ENCODE data around the gene FAM9C.
"Not testable (repeated sequence)": the region's sequence is repeated elsewhere in the genome, so short reads cannot be mapped to it uniquely, and the experiment has no call there.

Gene FAM9C

DNA sequence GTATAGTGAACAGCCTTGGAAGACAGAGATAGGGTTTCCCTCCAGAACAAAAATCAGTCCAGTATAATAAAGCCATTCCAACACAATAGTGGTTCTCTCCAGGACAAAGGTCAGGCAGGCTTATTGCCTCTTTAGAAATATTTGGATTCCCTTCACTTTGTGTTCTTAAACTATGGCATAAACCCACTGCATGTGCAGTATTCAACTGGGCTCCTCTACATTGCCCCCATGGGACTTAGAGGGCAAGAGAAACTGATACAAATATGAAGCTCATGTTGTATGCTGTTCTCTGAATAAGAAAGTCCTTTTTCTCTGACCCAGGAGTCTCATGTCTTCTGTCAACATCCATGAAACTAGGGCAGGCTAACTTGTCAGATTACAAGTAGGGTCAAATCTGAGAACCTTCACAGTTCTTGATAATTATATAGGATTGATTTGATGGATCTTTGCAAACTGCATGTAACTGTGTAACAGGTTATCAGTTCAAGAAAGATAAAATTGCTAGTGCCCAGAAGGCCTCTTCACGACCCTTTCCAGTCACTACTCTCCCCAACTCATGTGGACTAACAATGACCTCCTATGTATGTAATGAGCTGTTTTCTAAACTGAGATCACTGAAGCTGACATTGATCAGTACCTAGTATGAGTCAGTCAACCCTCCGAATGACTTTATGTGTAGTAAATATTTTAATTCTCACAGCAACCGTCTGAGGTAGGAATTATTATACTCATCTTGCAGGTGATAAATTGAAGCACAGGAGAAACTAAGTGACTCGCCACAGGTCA lies 31.9 kb upstream of the FAM9C start:
- DNase-seq (ENCODE audit: low spot score) = no peak

DNA sequence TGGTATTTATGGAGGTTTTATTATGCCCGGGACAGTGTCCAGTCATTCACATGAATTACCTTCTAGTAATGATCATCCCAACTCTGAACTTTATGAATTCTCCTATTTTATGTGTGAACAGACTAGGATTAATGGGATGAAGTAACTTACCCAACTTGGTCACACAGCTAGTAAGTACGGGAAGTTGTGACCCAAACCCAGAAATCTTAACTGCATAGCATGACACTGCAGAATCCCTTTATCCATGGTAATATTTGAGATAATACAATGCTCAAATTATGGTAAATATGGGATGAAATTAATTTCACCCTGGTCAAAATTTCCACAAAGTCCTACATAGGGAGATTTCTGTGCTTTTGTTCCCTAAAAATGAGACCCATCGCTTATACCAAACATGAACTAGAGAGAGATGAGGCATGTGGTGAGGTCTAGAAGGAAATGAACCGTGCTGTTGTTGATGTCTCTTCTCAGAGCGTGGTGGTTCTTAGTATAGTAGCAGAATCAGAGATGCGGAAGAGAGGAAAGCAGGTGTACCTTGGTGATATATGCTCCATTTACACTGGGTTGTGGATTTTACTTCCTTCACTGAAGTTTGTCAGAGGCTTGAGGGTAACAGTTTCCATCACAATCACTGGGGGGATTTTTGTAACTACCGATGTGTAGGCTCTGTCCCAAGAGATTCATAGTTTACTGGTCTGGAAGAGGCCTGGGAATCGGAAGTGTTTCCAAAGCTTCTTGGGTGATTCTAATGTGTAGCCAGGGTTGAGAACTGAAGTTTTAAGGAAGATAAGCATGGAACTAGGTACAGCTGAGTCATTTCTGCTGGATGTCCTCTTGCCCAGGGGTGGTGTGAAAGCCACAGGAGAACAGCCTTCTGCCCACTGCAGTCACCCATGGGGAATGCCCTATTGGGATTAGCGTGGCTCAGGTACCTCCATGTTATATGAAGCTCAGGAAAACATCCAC lies 30.2 kb upstream of the FAM9C start:
- no peak for DNase-seq (ENCODE audit: low spot score)

DNA sequence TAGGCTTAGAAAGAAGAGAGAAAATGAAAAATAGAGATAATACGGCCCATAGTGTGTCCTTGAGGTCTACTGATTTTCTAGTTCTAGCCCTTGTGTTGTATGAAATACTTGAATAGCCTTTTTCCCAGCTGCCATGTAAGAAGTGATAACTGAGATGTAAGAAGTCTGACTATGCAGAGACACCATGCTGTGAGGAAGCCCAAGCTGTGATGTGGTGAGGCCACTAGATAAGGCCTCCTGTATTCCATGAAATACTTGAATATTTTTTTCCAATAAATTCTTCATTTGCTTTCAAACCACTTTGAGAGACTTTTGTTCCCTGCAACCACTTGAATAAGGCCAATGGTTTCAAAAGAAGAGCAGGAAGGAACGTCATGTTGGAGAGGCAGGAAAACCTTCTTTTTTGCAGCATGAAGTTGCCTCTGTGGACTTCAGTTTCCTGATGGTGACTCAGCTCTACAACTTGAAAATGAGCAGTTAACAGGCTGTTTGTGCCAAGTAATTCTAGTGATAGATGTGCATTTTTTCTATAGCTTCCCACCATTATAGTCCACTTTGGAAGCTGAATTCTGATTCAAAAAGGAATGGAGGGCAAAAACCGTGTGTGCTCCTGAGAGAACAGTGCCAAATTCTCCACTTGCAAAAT lies 25.5 kb upstream of the FAM9C start:
- DNase-seq (ENCODE audit: low spot score) = no peak

DNA sequence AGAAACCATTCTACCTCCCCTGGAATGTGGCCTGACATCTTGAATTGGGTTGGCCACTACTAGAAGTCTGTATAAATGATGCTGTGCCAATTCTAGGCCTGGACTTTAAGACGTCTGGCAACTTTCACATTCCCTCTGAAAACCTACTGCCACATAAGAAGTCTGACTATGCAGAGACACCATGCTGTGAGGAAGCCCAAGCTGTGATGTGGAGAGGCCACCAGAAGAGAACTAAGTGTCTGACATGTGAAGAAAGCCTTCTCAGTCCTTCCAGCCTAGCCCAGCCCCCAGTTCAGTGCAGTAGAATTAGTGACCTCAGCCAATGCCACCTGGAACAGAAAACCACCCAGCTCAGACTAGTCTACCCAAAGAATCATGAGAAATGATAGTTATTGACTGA lies 24.2 kb upstream of the FAM9C start:
- DNase-seq (ENCODE audit: low spot score) = no peak

- DNase-seq (ENCODE audit: low spot score) = no peak
Measured at GRCh38 chrX:13067773-13068172, 23.4 kb upstream of the FAM9C start.

DNA sequence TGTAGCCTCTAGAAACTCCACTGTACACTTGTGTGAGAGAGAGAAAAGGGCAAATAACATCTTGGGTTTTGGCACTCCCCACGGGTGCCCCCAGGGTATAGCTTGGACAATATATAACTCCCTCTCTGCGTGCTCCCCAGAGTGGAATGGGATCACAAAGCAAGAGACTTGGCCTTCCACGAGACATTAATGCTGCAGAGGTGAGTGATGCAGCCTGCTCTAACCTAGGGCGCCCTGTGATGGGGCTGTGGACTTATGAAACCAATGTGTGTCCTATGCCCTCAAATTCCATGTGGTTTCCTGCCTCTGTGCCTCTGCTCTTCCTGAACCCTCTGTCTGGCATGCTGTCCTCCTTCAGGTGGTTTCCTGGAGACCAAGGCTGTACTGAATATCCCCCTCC lies 22.0 kb upstream of the FAM9C start:
- DNase-seq (ENCODE audit: low spot score) = no peak

- DNase-seq (ENCODE audit: low spot score) = no peak
Measured at GRCh38 chrX:13064599-13065143, 20.3 kb upstream of the FAM9C start.

GRCh38 chrX:13063124-13063523 lies 18.7 kb upstream of the FAM9C start:
- DNase-seq (ENCODE audit: low spot score) = not testable (repeated sequence)

GRCh38 chrX:13062331-13062730 lies 17.9 kb upstream of the FAM9C start:
- DNase-seq (ENCODE audit: low spot score) = not testable (repeated sequence)

- not testable (repeated sequence) for DNase-seq (ENCODE audit: low spot score)
Measured at GRCh38 chrX:13061215-13061708, 16.8 kb upstream of the FAM9C start.

DNA sequence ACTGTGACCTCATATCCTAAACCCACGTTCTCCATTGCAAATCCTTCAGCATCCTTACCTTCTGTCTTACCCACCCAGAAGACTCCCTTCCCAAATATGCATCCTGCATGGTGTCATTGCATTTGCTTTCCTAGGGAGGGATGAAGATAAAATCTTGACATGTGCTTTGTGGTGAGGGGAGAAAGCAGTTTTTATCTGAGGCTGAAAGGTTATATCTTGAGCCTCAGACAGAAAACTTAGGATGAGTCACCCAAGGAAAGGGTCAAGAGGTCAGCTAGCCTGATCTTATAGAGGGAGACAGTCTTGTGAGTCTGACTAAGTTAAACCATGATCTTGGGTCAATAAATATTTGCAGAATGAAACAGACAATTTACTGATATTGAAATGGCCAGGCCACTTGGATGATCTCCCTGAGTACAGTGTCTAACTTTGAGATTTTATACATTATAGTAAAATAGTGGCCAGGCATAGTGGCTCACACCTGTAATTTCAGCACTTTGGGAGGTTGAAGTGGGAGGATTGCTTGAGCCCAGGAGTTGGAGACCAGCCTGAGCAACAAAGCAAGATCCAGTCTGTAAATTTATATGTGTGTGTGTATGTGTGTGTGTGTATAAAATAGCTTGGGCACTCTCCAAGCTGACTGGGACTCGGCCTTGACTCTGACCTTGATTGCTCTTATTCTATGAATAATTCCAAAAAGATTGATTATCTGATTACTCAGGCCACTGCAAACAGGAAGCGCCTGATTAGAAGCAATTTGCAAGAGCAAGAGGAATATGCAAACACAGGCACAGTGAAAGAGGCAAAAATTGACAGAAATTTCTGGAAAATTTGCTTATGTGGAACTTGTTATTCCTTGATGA lies 15.4 kb upstream of the FAM9C start:
- no peak for DNase-seq (ENCODE audit: low spot score)

- no peak for DNase-seq (ENCODE audit: low spot score)
Measured at GRCh38 chrX:13055486-13055885, 11.1 kb upstream of the FAM9C start.

DNA sequence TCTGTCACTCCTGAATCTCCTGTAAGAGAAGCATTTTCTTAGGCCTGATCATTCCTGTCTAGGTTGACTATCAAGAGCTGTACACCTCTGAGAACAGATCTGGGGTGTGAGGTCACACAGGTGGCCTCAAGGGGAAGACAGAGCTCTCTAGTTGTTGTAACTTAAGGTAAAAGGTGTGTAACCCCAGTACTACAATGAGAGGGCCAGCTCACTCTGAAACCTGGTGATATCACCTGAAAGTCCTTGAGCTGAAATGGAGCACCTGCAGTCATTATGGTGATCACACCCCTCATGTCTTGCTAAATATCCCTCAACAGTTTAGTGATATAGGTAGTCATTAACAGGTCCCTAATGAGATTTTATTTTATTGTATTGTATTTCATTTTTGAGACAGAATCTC lies 8.8 kb upstream of the FAM9C start:
- DNase-seq (ENCODE audit: low spot score) = no peak

GRCh38 chrX:13051529-13052172 lies 7.2 kb upstream of the FAM9C start:
- peak; percentile 63 for DNase-seq (ENCODE audit: low spot score)

DNA sequence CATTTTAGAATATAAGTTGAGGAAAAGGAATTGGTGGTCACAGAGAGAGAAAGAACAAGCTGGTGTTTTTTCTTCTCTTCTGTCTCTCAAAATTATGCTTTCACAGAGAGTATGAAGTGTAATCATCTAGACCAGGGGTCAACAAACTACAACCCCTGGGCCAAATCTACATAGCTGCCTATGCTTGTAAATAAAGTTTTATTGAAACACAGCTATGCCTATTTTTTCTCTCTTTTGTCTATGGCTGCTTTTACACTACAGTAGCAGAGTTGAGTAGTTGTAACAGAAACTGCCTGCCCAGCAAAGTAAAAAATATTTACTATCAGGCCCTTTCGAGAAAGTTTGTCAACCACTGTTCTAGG lies 6.7 kb upstream of the FAM9C start:
- DNase-seq (ENCODE audit: low spot score) = no peak

DNA sequence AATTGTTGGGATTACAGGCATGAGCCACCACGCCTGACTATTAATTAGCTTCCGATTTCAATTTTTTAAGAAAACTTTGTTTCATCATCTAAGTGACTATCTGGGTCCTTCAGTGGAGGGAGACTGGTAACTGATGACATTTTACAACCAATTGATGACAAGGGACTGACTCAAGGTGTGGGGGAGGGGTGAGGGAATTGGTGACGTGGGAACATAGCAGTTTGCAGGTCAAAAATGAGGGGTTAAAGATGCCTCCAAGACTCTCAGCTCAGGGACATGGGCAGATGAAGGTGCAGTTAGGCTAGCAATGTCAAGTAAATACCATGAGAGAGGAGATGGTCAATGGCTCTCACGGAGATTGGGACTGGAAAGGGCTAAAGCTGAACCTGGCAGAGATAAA lies 5.7 kb upstream of the FAM9C start:
- DNase-seq (ENCODE audit: low spot score) = no peak

GRCh38 chrX:13048280-13048679 lies 3.9 kb upstream of the FAM9C start:
- DNase-seq (ENCODE audit: low spot score) = no peak

DNA sequence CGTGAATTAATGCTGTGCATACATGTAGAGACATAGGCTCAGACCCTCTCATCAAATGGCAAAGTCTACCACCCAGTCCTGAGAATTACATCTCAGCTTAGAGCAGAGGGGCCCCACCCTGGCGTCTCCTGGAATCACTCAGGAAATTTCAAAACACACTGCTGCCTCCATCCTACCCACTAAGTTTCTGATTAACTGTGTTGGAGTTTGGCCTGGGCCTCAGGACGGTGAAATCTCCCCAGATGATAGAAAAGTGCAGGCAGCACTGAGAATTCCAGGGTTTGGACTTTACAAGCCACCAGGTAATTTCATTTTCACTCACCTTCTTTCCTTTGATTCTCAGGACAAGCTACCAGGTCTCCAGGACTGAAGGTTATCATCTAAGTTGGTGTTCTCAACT lies 3.3 kb upstream of the FAM9C start:
- DNase-seq (ENCODE audit: low spot score) = no peak

- DNase-seq (ENCODE audit: low spot score) = no peak
Measured at GRCh38 chrX:13046141-13046855, 1.9 kb upstream of the FAM9C start.

DNA sequence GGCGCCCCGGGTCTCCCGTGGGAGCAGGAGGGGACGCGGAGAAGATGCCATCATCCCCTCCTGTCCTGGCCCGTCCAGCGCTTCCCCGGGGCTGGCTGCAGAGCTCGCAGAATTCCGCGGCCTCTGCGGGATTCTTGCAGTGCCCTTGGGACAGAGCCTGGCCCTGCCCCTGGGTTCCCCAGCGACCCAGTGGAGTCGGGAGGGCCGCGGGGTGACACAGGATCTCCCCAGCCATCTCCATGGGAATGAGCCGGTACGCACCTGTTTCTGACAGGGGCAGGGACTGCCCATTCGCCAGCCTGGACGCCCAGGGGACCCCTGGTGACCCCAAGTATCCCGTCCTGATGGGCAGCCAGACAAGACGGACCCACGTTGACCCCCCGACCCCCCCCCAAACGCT lies 482 bp downstream of the FAM9C start:
- no peak for DNase-seq (ENCODE audit: low spot score)

All from globus pallidus (tissue), 1 donor.